ENCODE results near the gene DEFB129.

Gene DEFB129

DNA sequence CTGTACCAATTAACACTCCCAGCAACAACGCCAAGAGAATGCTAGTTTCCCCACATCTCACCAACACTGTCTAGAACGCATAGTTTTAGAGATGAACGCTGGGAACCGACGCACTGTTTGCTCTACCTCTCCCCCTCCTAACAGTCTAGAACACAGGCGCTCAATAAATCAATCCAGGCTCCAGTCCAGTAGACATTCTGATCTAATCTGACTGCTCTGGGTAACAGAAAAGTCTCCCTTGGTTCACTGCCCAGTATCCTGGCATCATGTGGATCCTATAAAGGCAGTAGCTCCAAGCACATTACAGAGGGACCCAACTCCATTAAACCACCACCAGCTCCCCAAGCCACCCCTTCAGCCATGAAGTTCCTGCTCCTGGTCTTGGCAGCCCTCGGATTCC, 30.4 kb downstream of the DEFB129 start, which contains the start of gene DEFB132:
TSS of gene DEFB132 (plus strand) at position 306 of the 400 bp plus-strand sequence. CDS start at position 361, 55 bp downstream.
- DNase-seq = no peak

DNA sequence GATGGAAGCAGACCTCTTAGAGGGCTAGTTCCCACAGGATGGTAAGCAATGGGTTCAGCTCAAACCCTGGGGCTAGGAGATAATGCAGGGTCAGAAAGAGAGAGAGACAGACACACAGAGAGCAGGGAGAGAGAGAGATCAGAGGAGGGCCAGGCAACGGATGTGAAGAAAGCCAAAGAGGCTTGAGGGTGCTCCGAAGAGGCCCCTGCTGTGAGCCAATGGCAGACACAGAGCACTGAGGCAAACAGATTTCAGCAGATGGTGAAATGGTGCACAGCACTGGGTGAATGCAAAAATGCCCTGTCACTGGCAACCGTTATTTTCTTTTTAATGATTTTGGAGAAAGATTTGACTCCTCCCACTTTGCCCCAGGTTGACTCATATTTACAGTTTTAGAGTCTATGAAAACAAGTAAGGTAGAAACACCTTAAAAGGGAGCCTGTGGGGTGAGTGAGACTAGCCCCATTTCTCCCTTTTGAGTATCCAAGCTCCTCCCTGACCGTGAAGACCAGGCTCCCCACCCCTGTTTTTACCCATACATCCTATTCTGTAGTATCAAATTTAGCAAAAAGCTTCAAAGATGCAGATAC, 31.3 kb downstream of the DEFB129 start:
- DNase-seq = no peak

DNA sequence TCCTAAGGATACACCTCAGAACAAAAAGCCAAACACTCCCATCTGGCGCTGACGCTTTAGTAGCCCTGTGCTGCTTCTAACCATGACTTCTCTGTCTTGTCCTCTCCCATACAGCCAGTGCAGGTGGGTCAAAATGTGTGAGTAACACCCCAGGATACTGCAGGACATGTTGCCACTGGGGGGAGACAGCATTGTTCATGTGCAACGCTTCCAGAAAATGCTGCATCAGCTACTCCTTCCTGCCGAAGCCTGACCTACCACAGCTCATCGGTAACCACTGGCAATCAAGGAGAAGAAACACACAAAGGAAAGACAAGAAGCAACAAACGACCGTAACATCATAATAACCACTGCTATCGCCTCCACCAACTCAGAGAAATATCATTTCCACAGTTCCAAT, 31.9 kb downstream of the DEFB129 start:
- no peak for DNase-seq

DNA sequence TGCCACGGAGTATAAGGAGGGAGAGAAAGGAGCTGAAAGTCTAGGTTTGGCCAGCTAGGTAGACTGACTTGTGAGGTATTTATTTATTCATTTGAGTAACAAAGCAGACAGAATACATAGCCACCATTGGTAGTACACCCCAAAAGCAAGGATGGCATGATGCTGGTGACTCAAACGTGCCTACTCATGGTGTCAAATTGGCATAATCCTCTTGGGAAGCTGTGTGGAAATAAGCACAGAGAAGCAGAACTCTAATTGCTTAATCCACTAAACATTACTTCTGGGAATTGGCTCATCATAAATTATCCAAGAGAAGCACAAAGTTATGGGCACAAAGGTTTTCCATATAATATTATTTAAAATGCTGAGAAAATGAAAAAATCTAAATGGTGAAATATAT, 32.9 kb downstream of the DEFB129 start:
- DNase-seq = no peak

DNA sequence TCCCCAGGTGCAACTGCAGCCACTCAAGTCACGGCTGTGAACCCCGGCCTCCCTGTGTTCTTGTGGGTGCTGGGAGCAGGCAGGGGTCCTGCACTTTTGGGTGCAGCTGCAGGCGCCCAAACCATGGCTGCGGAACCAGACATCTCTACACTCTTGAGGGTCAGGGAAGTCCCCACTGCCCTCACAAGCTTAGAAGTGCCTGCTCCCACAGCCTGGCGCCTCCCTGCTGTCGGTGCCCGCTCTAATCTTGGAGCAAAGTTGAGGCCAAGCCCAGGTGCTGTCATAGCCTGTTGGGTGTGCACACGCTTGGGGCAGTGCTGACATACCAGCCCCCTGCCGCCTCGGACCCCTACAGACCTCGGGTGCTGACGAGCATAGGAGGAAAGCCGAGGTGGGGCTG, 36.6 kb downstream of the DEFB129 start:
- DNase-seq = no peak

DNA sequence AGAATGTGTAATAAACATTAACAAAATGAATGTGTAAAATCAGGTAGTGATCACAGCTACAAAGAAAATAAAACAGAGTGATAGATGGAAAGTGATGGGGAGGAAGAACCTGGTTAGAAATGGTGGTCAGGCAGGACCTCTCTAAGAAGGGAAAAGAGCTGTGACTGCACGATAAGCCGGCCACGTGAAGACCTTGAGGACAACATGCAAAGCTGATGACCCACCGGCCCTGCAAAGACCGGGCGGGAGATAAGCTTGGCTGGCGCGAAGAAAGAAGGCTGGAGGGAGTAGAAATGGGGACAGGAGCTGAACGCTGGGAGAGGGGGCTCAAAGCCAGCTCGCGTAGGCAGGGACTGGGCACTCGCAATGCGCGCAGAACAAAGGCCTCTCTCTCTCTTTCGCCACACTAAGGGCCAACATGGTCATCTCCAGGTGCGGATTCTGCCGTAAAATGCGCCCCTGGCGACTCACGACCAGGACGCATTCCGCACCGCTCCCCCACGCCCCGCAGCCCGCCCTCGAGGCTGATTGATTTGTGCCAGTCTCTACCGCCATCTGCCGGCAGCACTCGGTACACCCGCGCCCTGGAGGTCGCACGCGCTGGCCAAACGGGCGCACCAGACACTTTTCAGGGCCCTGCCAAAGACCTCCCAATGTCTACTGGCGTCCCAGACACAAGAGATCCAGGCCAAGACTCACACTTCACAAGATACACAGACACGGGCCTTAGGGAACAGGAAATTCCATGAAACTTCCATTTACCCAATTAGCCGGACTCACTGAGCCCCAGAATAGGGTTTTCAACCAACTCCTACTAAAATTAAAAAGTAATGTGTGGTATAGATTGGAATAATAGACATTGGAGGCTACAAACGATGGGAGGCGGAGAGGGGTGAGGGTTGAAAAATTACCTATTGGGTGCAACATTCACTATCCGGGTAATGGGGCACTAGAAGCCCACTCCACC, 39.8 kb downstream of the DEFB129 start:
- peak; percentile 98 for DNase-seq

DNA sequence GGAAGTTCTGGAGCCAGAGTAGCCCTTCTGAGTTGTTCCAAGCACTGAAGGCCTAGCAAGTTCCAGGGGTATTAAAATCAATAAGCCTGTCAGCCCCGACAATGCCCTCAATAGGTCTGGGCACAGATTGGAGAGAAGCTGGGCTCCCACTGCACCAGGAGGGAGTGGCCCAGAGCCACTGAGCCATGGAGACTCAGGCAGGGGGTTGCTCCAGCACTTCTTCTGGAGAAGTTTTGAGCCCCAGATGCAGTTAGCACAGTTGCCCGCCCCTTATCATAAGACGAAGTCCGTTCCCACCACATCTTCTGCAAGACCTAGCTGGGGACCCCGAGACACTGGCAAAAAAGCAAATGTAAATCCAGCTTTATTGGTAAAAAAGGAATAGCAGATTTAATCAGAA, 43.5 kb downstream of the DEFB129 start:
- no peak for DNase-seq

DNA sequence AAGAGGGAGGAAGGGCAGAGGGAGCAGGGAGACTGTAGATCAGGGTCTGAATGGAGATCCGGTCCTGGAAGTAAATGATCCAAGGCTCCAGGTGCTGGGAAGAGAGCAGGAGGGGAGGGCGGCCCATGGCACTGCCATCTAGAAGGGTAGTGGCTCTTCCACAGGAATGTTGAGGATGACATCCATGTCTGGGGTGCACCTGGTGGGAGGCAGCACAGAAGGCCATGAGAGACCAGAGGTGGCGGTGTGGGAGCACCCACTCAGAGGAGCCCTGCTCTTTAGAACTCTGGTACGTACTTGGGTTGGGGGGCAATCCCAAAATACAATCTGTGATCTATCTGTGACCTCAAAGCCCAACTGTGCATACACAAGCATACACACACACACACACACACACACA, 44.0 kb downstream of the DEFB129 start:
- peak; percentile 25 for DNase-seq

DNA sequence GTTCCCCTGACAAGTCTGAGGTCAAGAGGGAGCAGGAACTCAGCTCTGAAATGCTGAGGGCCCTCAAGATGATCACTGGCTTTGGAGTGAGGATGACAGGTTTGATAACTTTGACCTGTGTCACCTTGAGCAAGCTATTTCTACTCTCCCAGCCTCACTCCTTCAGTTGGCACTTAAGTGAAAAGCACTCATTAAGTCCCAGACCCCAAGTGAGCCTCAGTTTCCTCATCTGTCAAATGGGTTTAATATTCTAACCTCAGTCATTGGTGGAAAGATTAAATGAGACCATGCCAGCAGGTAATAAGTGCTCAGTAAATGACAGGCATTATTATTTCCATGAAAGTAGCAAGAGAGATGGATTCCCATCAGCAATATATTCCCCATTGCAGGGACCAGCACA, 44.5 kb downstream of the DEFB129 start:
- DNase-seq = peak; percentile 20

DNA sequence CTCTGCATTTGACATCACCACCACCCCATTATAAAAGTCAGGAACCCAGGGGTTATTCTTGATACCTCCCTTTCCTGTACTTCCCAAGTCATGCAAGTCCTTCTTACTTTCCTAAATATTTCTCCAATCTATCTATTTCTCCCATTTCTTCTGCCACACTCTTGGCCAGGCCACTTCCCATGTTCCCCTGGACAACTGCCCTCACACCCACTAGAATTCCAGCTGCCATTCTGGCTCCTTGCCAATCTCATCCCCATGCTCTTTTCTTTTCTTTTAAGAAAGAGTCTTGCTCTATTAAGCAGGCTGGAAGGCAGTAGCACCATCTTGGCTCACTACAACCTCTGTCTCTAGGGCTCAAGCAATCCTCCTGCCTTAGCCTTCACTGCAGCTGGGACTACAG, 45.7 kb downstream of the DEFB129 start:
- DNase-seq = peak; percentile 17

DNA sequence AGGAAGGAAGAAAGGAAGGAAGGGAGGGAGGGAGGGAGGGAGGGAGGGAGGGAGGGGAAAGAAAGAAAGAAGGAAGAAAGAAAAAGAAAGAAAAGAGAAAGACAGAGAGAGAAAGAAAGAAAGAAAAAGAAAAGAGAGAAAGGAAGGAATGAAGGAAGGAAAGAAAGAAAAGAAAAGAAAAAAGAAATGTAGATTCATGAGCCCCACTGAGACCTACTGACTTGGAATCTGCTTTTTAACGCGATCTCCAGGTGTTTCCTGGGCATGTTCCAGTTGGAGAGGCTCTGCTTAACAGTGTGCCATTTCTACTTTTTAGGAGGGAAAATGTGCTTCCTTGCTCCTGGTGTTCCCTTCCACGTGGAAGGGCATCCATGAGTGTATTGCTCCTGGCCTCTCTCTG, 46.8 kb downstream of the DEFB129 start:
- DNase-seq = no peak

DNA sequence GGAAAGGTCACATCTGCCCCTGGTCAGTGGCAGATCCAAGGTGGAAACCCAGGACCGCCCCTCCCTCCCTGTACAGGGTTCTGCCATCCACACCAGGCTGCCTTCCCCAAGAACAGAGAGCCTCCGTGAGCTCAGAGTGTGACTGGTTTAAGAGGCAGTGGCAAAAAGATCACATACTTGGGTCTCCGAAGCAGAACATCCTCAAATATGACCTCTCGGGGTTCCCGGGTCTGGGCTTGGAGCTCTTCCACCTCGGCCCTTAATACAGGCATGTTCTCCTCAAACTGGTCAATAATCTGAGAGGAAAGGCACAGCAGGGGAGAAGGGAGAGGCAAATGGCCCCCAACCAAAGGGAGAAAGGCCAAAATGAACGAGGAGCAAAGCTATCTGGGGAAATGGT, 48.7 kb downstream of the DEFB129 start:
- DNase-seq = peak; percentile 17

DNA sequence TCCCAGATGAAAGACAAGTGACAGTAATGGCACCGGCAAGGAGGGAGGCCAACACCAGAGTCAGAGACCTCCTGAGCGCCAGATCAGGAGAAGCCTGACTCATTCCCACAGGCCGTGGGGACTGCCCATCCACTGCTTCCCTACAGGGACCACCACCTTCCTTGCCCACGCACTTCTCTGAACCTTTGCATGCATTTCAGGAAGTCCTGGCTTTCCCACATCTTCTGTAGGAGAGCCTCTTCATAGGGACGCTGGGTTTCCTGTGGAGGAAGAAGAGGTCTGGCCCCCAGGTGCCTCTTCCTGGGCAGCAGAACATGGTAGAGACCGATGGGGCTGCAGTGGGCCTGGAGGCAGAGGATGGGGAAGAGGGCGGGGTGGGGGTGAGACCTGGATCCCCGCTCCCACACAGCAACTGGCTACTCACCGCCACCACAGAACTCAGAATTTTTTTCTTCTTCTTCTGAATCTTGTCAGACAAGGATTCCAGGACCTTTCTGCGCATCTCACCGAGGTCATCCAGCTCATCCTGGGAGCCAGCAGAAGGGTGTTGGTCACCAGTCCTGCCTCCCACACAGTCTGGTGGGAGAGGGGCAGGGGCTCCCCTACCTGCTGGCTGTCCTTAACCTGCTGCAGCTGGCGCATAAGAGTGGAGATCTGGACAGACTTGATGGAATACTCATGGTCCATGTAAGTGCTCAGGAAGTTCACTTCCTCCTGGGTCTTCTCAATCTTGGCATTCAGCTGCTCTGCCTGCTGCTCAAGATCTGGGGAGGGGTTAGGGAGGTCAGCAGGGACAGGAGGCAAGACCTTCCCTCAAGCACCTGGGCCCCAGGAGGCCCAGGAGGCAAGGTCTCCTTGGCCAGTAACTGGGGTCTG, 49.8 kb downstream of the DEFB129 start:
- DNase-seq = peak; percentile 29

DNA sequence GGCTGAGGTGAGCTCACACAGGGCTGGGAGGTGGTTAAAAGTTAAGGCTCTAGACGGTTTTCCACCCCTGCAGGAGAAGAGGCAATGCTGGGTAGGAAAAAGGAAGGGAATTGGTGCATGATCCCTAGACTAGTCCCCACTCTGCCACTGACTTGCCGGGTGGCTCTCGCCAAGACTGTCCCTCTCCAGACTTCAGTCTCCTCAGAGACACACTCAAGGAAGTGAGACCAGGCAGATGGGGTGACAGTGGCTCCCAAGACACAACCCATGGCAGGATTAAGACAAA, 50.4 kb downstream of the DEFB129 start:
- no peak for DNase-seq

DNA sequence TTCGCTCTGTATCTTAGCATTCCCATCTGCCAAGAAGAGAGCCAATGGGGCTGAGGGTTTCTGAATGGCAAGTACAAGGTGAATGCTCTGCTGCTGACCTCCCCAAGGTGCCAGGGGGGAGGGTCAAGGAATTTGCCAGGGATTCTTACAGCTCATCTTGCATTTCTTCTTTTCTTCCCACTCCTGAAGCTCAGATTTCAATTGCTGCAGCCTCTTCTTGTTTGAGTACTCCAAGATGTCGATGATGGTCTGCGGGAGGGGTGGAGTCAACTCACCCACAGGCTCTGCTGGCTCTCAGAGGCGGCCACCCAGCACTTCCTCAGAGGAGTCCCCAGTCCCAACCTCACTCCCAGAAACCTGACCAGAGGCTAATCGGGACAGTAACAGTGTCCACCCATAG, 51.1 kb downstream of the DEFB129 start:
- peak; percentile 17 for DNase-seq

DNA sequence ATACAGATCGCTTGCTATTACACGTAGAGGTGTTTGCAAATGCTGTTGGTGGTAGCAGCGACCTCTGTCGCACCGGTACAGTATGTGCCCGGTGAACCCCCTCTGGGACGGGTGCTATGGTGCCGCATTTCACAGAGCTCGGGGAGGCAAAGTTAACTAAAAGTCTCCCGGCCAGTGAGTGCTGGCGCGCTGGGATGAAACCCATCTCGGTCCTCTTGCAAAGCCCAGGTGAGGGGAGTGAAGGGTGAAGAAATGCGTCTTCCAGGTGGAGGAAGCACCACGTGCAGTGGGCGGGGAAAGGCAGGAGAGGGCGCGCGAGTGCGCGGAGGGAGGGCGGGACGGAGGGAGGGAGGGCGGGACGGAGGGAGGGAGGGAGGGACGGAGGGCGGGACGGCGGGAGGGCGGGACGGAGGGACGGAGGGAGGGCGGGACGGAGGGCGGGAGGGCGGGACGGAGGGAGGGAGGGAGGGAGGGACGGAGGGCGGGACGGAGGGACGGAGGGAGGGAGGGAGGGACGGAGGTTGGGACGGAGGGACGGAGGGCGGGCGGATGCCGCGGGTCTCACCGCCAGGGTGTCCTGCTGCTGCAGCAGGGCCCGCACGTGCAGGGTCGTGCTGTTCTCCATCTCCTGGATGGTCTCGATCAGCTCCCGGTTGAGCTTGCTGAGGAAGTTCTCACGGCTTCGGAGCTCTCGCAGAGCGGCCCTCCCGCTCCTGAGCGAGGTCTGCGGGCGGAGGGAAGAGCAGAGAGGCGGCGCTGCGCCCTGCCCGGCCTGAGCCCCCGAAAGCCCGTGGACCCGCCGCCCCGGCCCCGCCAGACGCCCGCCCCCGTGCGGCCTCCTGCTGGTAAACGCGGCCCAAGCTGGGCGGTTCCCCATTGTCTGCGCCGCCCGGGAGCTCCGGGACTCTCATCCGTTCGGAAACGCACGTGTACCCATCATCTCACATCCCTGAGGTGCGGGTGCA, 51.8 kb downstream of the DEFB129 start:
- DNase-seq = peak; percentile 40

Data from activated CD8-positive, alpha-beta memory T cell treated with anti-CD3 and anti-CD28 coated beads, Interleukin-2, amount 50 U/mL, for 48 hours (primary cell).